Keratinocyte (primary cell): ENCODE results near the gene FTCD.

Experiments used
- EZH2 ChIP-seq: IDR thresholded peaks from one replicate; pipeline ENCODE4 v1.6.1; 2012; ENCODE audit warnings: inconsistent platforms, mild to moderate bottlenecking, low read length, moderate library complexity
- TF ChIP-seq, protein P1 (sequence below), 3 experiments: IDR thresholded peaks in 1 of 3; conservative IDR thresholded peaks in 1 of 3; optimal IDR thresholded peaks in 1 of 3; 2 replicates in 2 of 3; 3 replicates in 1 of 3; pipeline versions ENCODE3 to v1.5.1; 2011; ENCODE audit warnings: low read length in 3 of 3, mild to moderate bottlenecking in 3 of 3, moderate library complexity in 2 of 3, control low read depth in 1 of 3, inconsistent platforms in 1 of 3; ENCODE audit not compliant: insufficient read depth in 2 of 3; ENCODE audit errors: extremely low read depth in 1 of 3

DNA sequence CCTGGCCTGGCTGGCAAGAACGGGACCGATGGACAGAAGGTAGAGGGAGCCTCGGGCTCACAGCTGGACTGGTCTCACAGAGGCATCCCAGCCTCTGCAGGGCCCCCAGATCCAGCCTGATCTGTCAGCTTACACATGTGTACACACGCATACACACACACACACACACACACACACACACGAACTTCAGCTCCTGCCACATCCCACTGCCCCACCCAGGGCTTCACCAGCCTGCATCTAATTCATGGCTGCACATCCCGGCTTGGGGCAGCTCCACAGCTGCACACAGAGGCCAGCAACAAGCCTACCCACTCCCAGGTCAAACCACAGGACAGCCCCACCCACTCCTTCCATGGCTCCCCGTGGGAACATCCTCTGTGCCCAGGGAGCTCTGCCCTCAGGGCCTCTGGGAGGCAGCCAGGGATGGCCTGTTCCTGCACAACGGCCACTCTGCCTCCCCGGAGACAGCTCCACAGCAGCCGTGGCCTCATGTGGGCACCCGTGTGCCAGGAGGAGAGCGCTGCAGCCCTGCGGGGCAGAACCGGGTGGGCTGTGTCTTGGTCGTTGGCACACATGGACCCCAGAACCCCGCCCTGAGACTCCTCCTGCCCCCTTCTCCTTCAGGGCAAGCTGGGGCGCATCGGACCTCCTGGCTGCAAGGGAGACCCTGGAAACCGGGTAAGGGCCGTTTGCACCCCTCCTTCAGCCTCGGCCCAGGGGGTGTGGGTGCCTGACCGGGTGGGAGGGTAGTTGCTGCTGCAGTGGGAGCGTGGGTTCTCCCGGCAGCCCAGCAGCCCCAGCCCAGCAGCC is 38.4 kb downstream of the FTCD start:
- TF ChIP-seq, protein P1, sequence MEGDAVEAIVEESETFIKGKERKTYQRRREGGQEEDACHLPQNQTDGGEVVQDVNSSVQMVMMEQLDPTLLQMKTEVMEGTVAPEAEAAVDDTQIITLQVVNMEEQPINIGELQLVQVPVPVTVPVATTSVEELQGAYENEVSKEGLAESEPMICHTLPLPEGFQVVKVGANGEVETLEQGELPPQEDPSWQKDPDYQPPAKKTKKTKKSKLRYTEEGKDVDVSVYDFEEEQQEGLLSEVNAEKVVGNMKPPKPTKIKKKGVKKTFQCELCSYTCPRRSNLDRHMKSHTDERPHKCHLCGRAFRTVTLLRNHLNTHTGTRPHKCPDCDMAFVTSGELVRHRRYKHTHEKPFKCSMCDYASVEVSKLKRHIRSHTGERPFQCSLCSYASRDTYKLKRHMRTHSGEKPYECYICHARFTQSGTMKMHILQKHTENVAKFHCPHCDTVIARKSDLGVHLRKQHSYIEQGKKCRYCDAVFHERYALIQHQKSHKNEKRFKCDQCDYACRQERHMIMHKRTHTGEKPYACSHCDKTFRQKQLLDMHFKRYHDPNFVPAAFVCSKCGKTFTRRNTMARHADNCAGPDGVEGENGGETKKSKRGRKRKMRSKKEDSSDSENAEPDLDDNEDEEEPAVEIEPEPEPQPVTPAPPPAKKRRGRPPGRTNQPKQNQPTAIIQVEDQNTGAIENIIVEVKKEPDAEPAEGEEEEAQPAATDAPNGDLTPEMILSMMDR (optimal IDR thresholded peaks at IDR 0.05 in 1 of 3, IDR thresholded peaks at IDR 0.05 in 1 of 3, conservative IDR thresholded peaks at IDR 0.05 in 1 of 3; ENCODE audit: extremely low read depth in 1 of 3, insufficient read depth in 2 of 3, low read length in 3 of 3), result no peak
- no peak for TF ChIP-seq EZH2
